Colon (tissue), 2 donors: ENCODE data around the gene ANKRD55.

ENCODE experiments used
- FAIRE-seq: peaks from 2 replicates; lab custom pipeline; 2012; peaks lifted over from hg19 to GRCh38; lab: Jason Lieb, UNC
- donor health status: control.
- donor health status: control.

ANKRD55 gene

DNA sequence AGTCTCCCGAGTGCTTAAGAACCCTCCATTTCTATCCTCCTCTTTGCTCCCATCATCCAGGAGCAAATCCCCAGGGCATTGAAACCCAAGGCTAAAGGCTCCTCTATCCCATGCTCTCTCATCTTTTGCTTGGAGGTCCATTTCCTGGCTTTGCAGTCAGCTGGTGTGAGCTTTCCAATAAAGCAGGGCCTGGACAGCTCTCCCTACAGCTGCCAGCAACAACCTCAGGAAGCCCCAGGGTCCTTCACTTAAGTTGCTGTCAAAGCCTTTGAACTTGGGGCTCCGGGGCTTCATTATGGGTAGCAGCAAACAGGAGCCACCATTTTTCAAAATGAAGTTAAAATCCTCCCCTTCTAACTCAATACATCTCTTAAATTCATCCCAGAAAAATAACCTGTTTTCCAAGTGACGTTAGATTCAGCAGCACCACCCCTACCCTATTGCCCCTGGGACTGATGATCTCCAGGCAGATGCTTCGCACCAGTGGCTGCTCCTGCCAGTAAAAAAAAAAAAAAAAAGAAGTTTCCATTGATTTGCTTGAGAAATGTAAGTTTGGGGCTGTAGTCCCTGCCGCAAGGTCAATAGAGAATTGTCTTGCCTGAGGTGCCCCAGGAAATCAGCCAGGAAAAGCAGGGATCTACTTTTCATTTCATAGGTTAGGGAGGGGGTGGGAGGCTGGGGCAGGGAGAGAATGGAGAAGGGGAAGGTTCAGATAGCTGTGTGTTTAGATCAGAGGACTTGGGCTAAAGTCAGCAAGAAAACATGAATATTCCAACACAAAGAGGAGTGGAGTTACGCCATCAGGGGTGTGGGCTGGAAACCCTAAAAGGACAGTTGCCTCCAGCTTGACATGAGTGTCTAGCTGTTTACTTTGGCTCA, 154.6 kb downstream of the ANKRD55 start:
- no peak for FAIRE-seq

- FAIRE-seq = no peak
Observed at GRCh38 chr5:56077796-56078233, 155.3 kb downstream of the ANKRD55 start.

- FAIRE-seq = no peak
Observed at GRCh38 chr5:56076486-56076885, 156.6 kb downstream of the ANKRD55 start.

DNA sequence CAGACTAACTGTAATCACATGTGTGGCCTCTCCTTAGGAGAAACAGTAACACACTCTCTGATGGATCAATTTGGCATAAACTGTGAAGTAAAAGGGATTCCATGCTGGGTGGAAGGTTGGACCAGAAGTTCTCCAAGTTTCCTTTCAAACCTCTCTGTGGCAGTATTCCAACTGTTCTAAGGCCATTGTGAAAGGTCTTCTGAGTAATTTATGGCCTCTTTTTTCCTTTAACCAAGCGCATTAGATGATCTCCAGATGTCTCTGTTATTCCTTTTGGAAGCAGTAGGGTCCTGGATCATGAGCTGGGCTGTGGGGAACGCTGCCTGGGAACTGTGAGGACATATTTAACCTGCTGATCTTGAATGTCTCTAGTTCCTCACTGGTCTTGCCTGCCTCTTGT, 157.8 kb downstream of the ANKRD55 start:
- no peak for FAIRE-seq

DNA sequence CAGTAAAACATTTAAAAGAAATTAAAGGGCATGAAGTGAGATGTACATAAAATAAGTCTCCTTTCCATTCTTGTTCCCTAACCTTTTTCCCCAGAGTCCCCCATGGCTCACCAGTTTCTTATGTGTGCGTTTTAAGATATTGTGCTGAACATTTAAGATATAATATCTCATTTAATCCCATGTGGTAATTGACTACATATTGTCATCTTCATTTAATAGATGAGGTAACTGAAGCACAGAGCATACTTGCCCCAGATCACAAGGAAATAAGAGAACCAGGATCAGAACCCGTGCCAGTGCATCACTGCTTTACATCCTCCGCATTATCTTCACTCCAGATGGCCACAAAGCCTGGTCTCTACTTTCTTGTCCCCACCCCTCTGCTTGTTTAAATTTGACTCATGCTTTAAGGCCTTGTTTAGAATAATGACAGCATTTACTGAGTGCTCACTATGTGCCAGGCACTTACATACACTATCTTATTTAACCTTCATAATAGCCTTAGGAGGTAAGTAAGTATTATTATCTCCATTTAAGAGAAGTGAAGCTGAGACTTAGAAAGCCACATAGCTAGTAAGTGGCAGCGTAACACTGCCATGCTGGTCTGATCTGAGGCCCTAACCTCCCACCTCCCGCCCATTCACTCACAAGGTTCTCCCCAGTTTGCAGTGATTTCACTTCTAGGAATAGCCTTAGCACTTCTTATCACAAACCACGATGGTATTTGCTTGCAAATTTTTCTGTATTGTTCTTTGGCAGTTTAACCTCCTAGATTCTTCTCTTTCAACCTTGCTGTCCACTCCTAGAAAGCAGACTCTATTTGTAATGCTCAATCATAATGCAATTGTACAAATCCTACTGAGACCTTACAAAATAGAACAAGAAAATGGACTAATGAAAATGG, 160.0 kb downstream of the ANKRD55 start:
- FAIRE-seq = no peak

DNA sequence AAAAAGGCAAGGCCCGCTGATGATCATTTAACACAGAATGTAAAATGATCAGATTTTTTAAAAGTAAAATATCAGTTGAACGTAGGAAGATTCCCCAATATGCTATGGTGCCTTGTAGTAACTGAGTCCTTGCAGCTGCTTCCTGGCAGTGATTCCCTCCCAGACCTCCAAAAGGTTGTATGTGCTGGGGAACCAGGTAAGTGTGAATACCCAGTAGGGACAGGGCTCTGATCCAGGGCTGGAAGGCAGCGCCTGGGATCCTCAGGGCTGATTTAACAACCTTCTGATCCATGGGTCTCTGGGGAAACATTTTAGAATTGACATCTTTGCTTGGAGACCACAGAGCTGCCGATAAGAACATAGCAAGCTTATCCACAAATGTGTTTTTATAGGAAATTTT, 161.7 kb downstream of the ANKRD55 start:
- FAIRE-seq = no peak

- no peak for FAIRE-seq
Observed at GRCh38 chr5:56070851-56071465, 162.2 kb downstream of the ANKRD55 start.

- no peak for FAIRE-seq
Observed at GRCh38 chr5:56069652-56070226, 163.4 kb downstream of the ANKRD55 start.

- FAIRE-seq = no peak
Observed at GRCh38 chr5:56066931-56067450, 166.1 kb downstream of the ANKRD55 start.

DNA sequence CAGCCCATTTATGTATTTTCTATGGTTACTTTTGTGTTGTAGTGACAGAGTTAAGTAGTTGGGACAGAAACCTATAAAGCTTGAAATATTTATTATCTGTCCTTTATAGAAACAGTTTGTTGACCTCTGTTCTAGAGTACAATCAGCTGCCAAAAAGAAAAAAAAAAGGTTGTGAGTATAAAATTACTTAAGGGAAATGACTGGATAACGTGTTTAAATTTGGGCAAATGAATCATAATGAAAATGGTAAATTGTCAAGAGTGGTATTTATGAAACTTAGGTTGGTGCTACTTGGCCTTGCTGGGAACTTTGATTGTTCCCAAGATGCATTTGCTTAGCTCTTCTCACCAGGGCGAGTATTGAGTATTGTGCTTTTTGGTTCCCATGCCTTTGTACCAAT, 168.1 kb downstream of the ANKRD55 start:
- no peak for FAIRE-seq

DNA sequence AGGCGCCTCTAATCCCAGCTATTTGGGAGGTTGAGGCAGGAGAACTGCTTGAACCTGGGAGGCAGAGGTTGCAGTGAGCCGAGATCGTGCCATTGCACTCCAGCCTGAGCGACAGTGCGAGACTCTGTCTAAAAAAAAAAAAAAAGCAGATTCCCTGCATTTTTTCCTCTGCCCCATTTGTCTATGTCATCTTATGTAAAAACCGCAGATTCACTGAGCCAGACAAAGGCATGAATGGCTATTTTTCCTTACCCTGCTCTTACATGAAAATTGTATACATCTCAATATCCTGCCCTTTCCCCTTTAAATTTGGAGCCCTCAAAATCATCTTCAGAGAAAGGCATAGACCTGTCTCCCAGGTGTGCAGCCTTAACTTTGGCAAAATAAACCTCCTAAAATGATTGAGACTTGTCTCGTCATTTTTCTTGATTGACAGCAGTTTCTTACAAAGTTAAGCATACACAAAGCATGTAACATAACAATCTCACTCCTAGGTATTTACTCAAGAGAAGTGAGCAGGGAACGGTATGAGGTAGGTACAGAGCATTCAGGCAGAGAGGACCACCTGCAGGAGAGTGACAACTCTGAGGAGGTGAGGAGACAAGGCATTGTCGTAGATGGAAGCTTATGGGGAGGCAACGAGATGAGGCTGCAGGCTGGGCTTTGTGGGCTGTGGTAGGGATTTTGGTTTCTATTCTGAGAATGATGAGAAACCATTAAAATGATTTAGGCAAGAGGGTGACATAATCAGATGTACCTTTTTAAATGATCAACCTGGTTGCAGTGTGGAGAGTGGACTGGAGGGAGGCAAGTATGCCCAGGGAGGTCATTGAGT, 172.6 kb downstream of the ANKRD55 start:
- no peak for FAIRE-seq

DNA sequence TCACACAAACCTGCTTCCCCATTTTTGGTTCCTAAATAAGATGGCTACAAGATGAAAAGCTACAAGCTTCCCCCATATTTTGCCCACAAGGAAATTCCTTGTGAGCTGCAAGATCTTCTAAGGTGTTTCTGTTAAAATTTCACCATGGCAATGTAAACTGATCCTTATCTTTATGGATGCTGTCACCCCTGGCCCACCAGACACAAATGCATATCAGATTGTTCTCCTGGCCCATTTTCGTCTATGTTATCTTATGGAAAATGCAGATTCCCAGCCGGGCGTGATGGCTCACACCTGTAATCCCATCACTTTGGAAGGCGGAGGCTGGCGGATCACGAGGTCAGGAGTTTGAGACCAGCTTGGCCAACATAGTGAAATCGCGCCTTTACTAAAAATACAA, 173.3 kb downstream of the ANKRD55 start:
- FAIRE-seq = no peak

GRCh38 chr5:56056875-56057274, 176.3 kb downstream of the ANKRD55 start:
- FAIRE-seq = no peak

- no peak for FAIRE-seq
Observed at GRCh38 chr5:56055859-56056258, 177.3 kb downstream of the ANKRD55 start.

DNA sequence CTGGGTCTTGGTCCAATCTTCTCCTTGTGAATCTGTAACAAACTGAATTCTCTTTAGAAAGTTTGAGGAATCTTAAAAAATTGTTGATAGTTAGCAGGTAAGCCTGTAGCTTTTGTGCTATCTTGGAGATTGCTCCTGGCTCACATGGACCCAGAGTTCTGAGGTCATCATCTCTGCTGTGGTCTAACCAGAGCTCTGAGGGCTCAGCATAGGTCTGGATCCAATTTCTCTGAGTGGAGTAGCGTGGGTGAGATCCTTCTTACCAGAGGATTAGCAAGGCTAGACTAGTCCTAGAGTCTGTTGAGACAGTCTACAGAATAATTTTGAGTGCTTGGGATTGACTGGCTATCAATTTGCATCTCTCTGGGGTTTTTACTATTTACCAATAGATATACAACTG, 177.8 kb downstream of the ANKRD55 start:
- FAIRE-seq = no peak

- FAIRE-seq = no peak
Observed at GRCh38 chr5:56054666-56055065, 178.5 kb downstream of the ANKRD55 start.

GRCh38 chr5:56053363-56053762, 179.8 kb downstream of the ANKRD55 start:
- no peak for FAIRE-seq

DNA sequence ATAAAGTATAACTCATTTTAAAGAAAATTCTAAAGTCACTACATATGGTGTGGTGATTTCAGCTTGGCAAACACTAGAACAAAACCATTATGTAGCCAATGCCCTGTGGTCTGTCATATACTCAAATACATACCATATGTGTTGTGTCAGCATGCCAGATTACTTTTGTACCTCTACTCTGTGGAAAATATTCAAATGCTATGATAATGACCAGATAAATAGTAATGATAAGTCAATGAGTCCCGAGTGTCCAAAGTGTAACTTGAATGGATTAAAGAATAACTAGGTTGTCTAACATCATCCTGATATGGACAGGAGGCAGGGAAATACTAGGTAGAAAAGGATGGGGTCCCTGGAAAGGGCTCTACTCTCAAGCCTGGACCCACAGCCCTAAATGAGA, 180.4 kb downstream of the ANKRD55 start:
- no peak for FAIRE-seq

- no peak for FAIRE-seq
Observed at GRCh38 chr5:56050551-56051255, 182.4 kb downstream of the ANKRD55 start.
